Sigmoid colon (tissue), 7 donors: ENCODE results near the gene CAV2. TPM values are rescaled to one million over a fixed set of nuclear protein-coding genes. Genes with fewer than 3 reads are reported as not detected.

Source experiments
- DNase-seq: peaks from one replicate; pipeline ENCODE4 v3.0.0-alpha.2; 2019
- H3K27ac ChIP-seq, 4 donors: fragments of 200-600 bp; sonication (generic); one replicate each; pipeline ENCODE4 v1.5.1; 2016 to 2019; ENCODE audit warnings: mild to moderate bottlenecking in 1 of 4
- H3K27me3 ChIP-seq, 3 donors: fragments of 200-600 bp; sonication (generic); one replicate each; pipeline ENCODE4 v1.5.1; 2019; ENCODE audit warnings: mild to moderate bottlenecking in 1 of 3
- H3K36me3 ChIP-seq, 4 donors: fragments of 200-600 bp; sonication (generic); one replicate each; pipeline ENCODE4 v1.5.1; 2016 to 2019
- H3K4me1 ChIP-seq, 4 donors: fragments of 200-600 bp; sonication (generic); one replicate each; pipeline ENCODE4 v1.5.1; 2017 to 2019
- H3K4me3 ChIP-seq, 4 donors: fragments of 200-600 bp; sonication (generic); one replicate each; pipeline ENCODE4 v1.5.1; 2017 to 2019; ENCODE audit warnings: mild to moderate bottlenecking in 2 of 4, moderate library complexity in 1 of 4
- H3K9me3 ChIP-seq, 4 donors: fragments of 200-600 bp in 3 of 4; sonication (generic) in 3 of 4; one replicate each; pipeline versions ENCODE4 v1.5.1 to v1.6.1; 2013 to 2019
- EP300 ChIP-seq, 4 donors: sonication (generic); formaldehyde crosslinking; IDR thresholded peaks; one replicate each; pipeline ENCODE4 v1.6.1; 2017; ENCODE audit warnings: antibody characterized with exemption in 4 of 4
- POLR2A ChIP-seq, 2 donors: fragments of 450-650 bp; IDR thresholded peaks; one replicate each; pipeline ENCODE4 v1.6.1; 2016; ENCODE audit warnings: antibody characterized with exemption in 2 of 2, mild to moderate bottlenecking in 2 of 2, moderate library complexity in 2 of 2
- POLR2AphosphoS5 ChIP-seq, 4 donors: sonication (generic); formaldehyde crosslinking; IDR thresholded peaks; one replicate each; pipeline ENCODE4 v1.6.1; 2017; ENCODE audit warnings: antibody characterized with exemption in 4 of 4
- WGBS, 2 donors: extraction: QIAGEN DNeasy Blood & Tissue Kit; methylation state at CpG; one replicate each; pipeline ENCODE4 v1.1.7; 2013; 5-methylcytosine and 5-hydroxymethylcytosine counted together
- intact Hi-C: fragments of 100-400 bp; cut with DNase I; formaldehyde crosslinking; loops from one replicate; pipeline ENCODE4 v1.15.1; 2023
- polyA plus RNA-seq, 3 donors: library from polyadenylated mRNA; stranded (reverse); fragments of 200-250 nt; gene quantifications; one replicate each; pipeline ENCODE4 v1.2.3, GENCODE V29; 2013
- total RNA-seq, 4 donors: library from RNA; depleted of rRNA; stranded (reverse); fragments of >200 nt; gene quantifications; one replicate each; pipeline ENCODE4 v1.1.0, GENCODE V29; 2016
- TF ChIP-seq, protein P1 (sequence below), 4 experiments: fragments of 450-650 bp in 3 of 4; fragments of 200-600 bp in 1 of 4; IDR thresholded peaks; one replicate each; pipeline ENCODE4 v1.5.1; 2016 to 2019; ENCODE audit warnings: antibody characterized with exemption in 4 of 4, mild to moderate bottlenecking in 3 of 4, moderate library complexity in 2 of 4
- donor health status: healthy with polysubstance abuse.
- donor health status: Bipolar disorder and iron deficiency.
- donor health status: healthy.

CAV2 gene
- total and polyA plus RNA-seq, 7 donors, result 4.6 to 142 (median 81.8) TPM

DNA sequence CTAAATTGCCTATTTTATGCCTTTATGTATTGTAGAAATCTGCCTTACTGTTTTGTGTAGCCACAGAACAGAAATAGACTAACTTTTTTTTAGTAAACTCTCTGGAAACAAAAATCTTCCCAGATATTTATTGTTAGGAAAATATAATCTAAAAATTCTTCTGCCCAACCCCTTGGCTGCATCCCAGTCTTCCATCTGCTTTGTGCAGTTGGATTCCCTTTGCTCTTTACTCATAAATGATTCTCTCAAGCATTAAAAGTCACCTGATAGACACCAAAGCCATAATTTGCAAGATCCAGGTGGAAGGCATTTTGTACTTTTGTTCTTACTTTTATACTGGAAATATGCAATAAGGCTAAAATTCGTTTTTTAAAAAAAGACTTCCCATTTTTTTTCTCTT is 6.1 kb upstream of the CAV2 start:
- DNase-seq, result no peak
- H3K27ac ChIP-seq, result peak overlapping the region; percentile 33 to 50 (median 46)

DNA sequence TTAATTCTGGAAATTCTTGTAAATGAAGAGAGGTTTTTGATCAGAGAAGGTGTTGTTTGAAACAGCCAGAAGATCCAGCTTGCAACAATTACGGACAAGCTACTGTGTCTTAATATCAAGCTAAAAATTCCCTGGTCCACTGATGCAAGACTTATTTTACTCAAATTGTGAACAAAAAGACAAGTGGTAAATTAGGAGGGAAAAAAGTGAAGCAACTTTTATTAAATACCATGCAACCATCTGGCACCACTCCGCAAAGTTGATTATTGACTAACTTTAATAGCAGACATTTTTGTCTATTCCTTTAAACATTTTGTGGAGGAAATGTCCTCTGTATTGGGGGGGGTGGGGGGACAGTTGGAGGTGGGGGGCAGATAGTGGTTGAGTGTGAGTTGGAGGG is 5.1 kb upstream of the CAV2 start:
- Histone ChIP-seq H3K4me3 (no peak overlapping the region), H3K27ac (peak overlapping the region in 2 of 4 donors; percentile 55 to 89), H3K36me3 (no peaks in the 10 kb centered on the region), H3K4me1 (peaks cover 0 to 29% (median 20%) of the 10 kb centered on the region in 4 donors), H3K27me3 (no peaks in the 10 kb centered on the region), H3K9me3 (no peaks in the 10 kb centered on the region)
- DNase-seq, result no peak
- intact Hi-C loops, result no loop called here
- WGBS, 2 donors, result 93 to 97% methylated on average over 2 of the region's 2 CpGs
- TF ChIP-seq POLR2A (IDR thresholded peaks at IDR 0.05) (no peak), POLR2AphosphoS5 (IDR thresholded peaks at IDR 0.05) (no peak), EP300 (IDR thresholded peaks at IDR 0.05) (no peak)
- TF ChIP-seq, protein P1, sequence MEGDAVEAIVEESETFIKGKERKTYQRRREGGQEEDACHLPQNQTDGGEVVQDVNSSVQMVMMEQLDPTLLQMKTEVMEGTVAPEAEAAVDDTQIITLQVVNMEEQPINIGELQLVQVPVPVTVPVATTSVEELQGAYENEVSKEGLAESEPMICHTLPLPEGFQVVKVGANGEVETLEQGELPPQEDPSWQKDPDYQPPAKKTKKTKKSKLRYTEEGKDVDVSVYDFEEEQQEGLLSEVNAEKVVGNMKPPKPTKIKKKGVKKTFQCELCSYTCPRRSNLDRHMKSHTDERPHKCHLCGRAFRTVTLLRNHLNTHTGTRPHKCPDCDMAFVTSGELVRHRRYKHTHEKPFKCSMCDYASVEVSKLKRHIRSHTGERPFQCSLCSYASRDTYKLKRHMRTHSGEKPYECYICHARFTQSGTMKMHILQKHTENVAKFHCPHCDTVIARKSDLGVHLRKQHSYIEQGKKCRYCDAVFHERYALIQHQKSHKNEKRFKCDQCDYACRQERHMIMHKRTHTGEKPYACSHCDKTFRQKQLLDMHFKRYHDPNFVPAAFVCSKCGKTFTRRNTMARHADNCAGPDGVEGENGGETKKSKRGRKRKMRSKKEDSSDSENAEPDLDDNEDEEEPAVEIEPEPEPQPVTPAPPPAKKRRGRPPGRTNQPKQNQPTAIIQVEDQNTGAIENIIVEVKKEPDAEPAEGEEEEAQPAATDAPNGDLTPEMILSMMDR (IDR thresholded peaks at IDR 0.05), result no peak

More for the DNA sequence above, 6.1 kb upstream of the CAV2 start:
- intact Hi-C loops, result no loop called here
- Histone ChIP-seq H3K9me3 (no peaks in the 10 kb centered on the region), H3K4me3 (no peak overlapping the region), H3K4me1 (peaks cover 0 to 24% (median 17%) of the 10 kb centered on the region in 4 donors), H3K36me3 (no peaks in the 10 kb centered on the region), H3K27me3 (no peaks in the 10 kb centered on the region)
- WGBS, 2 donors, result 52 to 65% methylated on average over 1 of the region's 1 CpG
- TF ChIP-seq EP300 (IDR thresholded peaks at IDR 0.05) (no peak), POLR2AphosphoS5 (IDR thresholded peaks at IDR 0.05) (no peak), POLR2A (IDR thresholded peaks at IDR 0.05) (no peak)
- TF ChIP-seq, protein P1 (IDR thresholded peaks at IDR 0.05), result no peak

DNA sequence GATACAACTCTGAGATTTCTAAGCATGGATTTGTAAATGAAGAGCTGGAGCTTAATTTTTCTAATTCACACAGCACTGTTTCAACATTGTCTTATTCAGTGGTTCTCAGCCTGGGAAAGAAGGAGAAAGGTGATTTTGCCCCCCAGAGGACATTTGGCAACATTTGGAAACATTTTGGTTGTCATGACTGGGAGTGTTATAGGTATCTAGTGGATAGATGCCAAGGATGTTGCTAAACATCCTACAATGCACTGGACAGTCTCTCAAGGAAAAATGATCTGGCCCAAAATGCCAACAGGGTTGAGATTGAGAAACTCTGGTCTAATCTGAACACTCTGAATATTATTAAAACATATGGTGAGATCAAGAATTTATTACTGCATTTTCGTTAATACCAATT is 3.8 kb upstream of the CAV2 start:
- intact Hi-C loops, result no loop called here
- peak overlapping the region; percentile 17 to 89 (median 52) for H3K27ac ChIP-seq
- TF ChIP-seq POLR2A (IDR thresholded peaks at IDR 0.05) (no peak), EP300 (IDR thresholded peaks at IDR 0.05) (no peak), POLR2AphosphoS5 (IDR thresholded peaks at IDR 0.05) (no peak)
- TF ChIP-seq, protein P1 (IDR thresholded peaks at IDR 0.05), result no peak
- WGBS, 2 donors, result 88% methylated on average over 1 of the region's 1 CpG
- H3K4me3 ChIP-seq, result no peak overlapping the region
- no peaks in the 10 kb centered on the region for H3K27me3 ChIP-seq
- H3K4me1 ChIP-seq, result peaks cover 0 to 29% (median 20%) of the 10 kb centered on the region in 4 donors
- DNase-seq, result no peak
- no peaks in the 10 kb centered on the region for H3K9me3 ChIP-seq
- no peaks in the 10 kb centered on the region for H3K36me3 ChIP-seq

GRCh38 chr7:116496653-116497052 is 2.9 kb upstream of the CAV2 start:
- no peaks in the 10 kb centered on the region for H3K9me3 ChIP-seq
- H3K36me3 ChIP-seq, result no peaks in the 10 kb centered on the region
- no peak overlapping the region for H3K4me3 ChIP-seq
- peak overlapping the region; percentile 9 to 89 (median 43) for H3K27ac ChIP-seq
- peaks cover 0 to 29% (median 19%) of the 10 kb centered on the region in 4 donors for H3K4me1 ChIP-seq
- WGBS, 2 donors, result 93 to 97% methylated on average over 6 of the region's 6 CpGs
- no peak for DNase-seq
- intact Hi-C loops, result no loop called here
- TF ChIP-seq POLR2A (IDR thresholded peaks at IDR 0.05), result no peak
- TF ChIP-seq POLR2AphosphoS5 (IDR thresholded peaks at IDR 0.05), result no peak
- TF ChIP-seq EP300 (IDR thresholded peaks at IDR 0.05), result no peak
- TF ChIP-seq, protein P1 (IDR thresholded peaks at IDR 0.05), result no peak
- no peaks in the 10 kb centered on the region for H3K27me3 ChIP-seq

GRCh38 chr7:116497708-116498107 is 1.8 kb upstream of the CAV2 start:
- Histone ChIP-seq H3K27ac (peak overlapping the region in 3 of 4 donors; percentile 89 to 98 (median 97)), H3K9me3 (no peaks in the 10 kb centered on the region), H3K27me3 (no peaks in the 10 kb centered on the region), H3K4me1 (peaks cover 0 to 27% (median 18%) of the 10 kb centered on the region in 4 donors), H3K36me3 (no peaks in the 10 kb centered on the region), H3K4me3 (no peak overlapping the region)
- TF ChIP-seq POLR2A (IDR thresholded peaks at IDR 0.05) (no peak), POLR2AphosphoS5 (IDR thresholded peaks at IDR 0.05) (no peak), EP300 (IDR thresholded peaks at IDR 0.05) (no peak)
- TF ChIP-seq, protein P1 (IDR thresholded peaks at IDR 0.05), result no peak
- 85 to 87% methylated on average over 1 of the region's 1 CpG for WGBS, 2 donors
- no peak for DNase-seq
- intact Hi-C loops, result no loop called here
